Astrocyte (in vitro differentiated cells and primary cell): ENCODE measurements around the gene ZFP3. TPM values are rescaled to one million over a fixed set of nuclear protein-coding genes. Genes with fewer than 3 reads are reported as not detected.
"Not testable (repeated sequence)": the region's sequence is repeated elsewhere in the genome, so short reads cannot be mapped to it uniquely, and the experiment has no call there.

Source experiments
- DNase-seq: peaks from one replicate; pipeline ENCODE4 v3.0.0-alpha.2; 2010; ENCODE audit warnings: low read depth
- FAIRE-seq: peaks from 2 replicates; lab custom pipeline; 2011; peaks lifted over from hg19 to GRCh38; lab: Jason Lieb, UNC
- H2AFZ ChIP-seq: 2 replicates; pipeline ENCODE4 v1.6.0; 2012; ENCODE audit warnings: low read depth, low read length, inconsistent platforms
- H3K27ac ChIP-seq: 2 replicates; pipeline ENCODE4 v1.5.1; 2011; ENCODE audit warnings: low read depth, low read length, inconsistent platforms
- H3K27me3 ChIP-seq: 2 replicates; pipeline ENCODE4 v1.6.0; 2011; ENCODE audit warnings: low read length, inconsistent platforms; ENCODE audit not compliant: insufficient read depth
- H3K36me3 ChIP-seq: 2 replicates; pipeline ENCODE4 v1.5.1; 2011; ENCODE audit warnings: low read length, inconsistent platforms; ENCODE audit not compliant: insufficient read depth
- H3K4me1 ChIP-seq: 2 replicates; pipeline ENCODE4 v1.5.1; 2011; ENCODE audit warnings: low read length, inconsistent platforms; ENCODE audit not compliant: insufficient read depth
- H3K4me2 ChIP-seq: 2 replicates; pipeline ENCODE4 v1.6.0; 2012; ENCODE audit warnings: low read length, inconsistent platforms
- H3K4me3 ChIP-seq: 2 replicates; pipeline ENCODE4 v1.5.1; 2011; ENCODE audit warnings: low read depth, mild to moderate bottlenecking, low read length, inconsistent platforms; ENCODE audit not compliant: insufficient read depth
- H3K79me2 ChIP-seq: 2 replicates; pipeline ENCODE4 v1.6.0; 2012; ENCODE audit warnings: mild to moderate bottlenecking, low read length, inconsistent platforms; ENCODE audit not compliant: insufficient read depth
- H3K9ac ChIP-seq: 2 replicates; pipeline ENCODE4 v1.6.0; 2012; ENCODE audit warnings: mild to moderate bottlenecking, low read length, inconsistent platforms
- H3K9me3 ChIP-seq: 2 replicates; pipeline ENCODE4 v1.5.1; 2012; ENCODE audit warnings: low read depth, mild to moderate bottlenecking, low read length, inconsistent platforms; ENCODE audit not compliant: insufficient read depth
- H4K20me1 ChIP-seq: 2 replicates; pipeline ENCODE4 v1.6.0; 2012; ENCODE audit warnings: low read length, inconsistent platforms; ENCODE audit not compliant: insufficient read depth
- H3K27ac Mint-ChIP-seq: one replicate; pipeline ENCODE4 v1.8.0; 2021; ENCODE audit warnings: mild to moderate bottlenecking, mixed read lengths; ENCODE audit not compliant: unreplicated experiment
- H3K27me3 Mint-ChIP-seq: one replicate; pipeline ENCODE4 v1.8.0; 2021; ENCODE audit warnings: low read depth, mixed read lengths; ENCODE audit not compliant: unreplicated experiment
- H3K36me3 Mint-ChIP-seq: one replicate; pipeline ENCODE4 v1.8.0; 2021; ENCODE audit warnings: low read depth, mixed read lengths; ENCODE audit not compliant: unreplicated experiment
- H3K4me1 Mint-ChIP-seq: one replicate; pipeline ENCODE4 v1.8.0; 2021; ENCODE audit warnings: low read depth, mixed read lengths; ENCODE audit not compliant: unreplicated experiment
- H3K4me3 Mint-ChIP-seq: one replicate; pipeline ENCODE4 v1.8.0; 2021; ENCODE audit warnings: mild to moderate bottlenecking, moderate library complexity, mixed read lengths; ENCODE audit not compliant: unreplicated experiment
- H3K9me3 Mint-ChIP-seq: one replicate; pipeline ENCODE4 v1.8.0; 2021; ENCODE audit warnings: mild to moderate bottlenecking, mixed read lengths; ENCODE audit not compliant: unreplicated experiment
- CTCF ChIP-seq: IDR thresholded peaks from 2 replicates; pipeline ENCODE4 v1.5.1; 2011; ENCODE audit warnings: low read depth, mild to moderate bottlenecking, inconsistent platforms, low read length, moderate library complexity; ENCODE audit not compliant: insufficient read depth
- EZH2 ChIP-seq: IDR thresholded peaks from 2 replicates; pipeline ENCODE4 v1.6.1; 2012; ENCODE audit warnings: mild to moderate bottlenecking, low read length, inconsistent platforms; ENCODE audit not compliant: insufficient read depth
- total RNA-seq: library from RNA; stranded (reverse); gene quantifications from 2 replicates; pipeline ENCODE4 v1.2.1, GENCODE V29; 2021

Gene ZFP3
- total RNA-seq, 1 donor from 2014 or later, result not detected

- Histone ChIP-seq H2AFZ (no peak overlapping the region), H3K27ac (no peak overlapping the region)
These were observed 50.8 kb downstream of the ZFP3 start for GRCh38 chr17:5128905-5129535.

DNA sequence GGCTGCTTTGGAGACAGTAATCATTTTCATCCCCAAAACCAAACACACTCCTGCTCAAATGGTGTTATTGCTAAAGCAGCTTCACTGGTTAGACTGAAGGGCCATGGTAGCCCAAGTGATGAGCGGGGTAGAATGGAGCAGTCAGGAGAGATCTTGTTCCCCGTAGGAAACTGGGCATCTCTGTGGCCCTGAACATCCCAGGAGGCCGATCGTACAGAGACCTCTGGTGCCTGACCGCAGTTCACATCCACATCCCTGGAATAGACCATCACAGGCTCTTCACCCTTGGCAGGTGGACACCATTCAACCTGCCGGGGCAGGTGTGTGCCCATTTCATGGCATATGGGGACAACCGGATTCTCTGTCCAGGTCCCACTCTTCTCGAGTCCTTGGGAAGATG lies 51.5 kb downstream of the ZFP3 start:
- H3K4me3 ChIP-seq, H3K27ac ChIP-seq, H3K36me3 ChIP-seq, H3K9me3 Mint-ChIP-seq, H3K4me3 Mint-ChIP-seq, H3K36me3 Mint-ChIP-seq, H3K9me3 ChIP-seq, H3K79me2 ChIP-seq, H3K27me3 ChIP-seq, H3K4me2 ChIP-seq, DNase-seq, H3K9ac ChIP-seq, H2AFZ ChIP-seq, H4K20me1 ChIP-seq, H3K4me1 Mint-ChIP-seq, H3K4me1 ChIP-seq, FAIRE-seq, H3K27ac Mint-ChIP-seq: not testable (repeated sequence)
- peaks cover 14% of the 10 kb centered on the region for H3K27me3 Mint-ChIP-seq

More at GRCh38 chr17:5128905-5129535, 50.8 kb downstream of the ZFP3 start:
- Histone ChIP-seq H3K9me3 (no peaks in the 10 kb centered on the region), H4K20me1 (no peaks in the 10 kb centered on the region), H3K4me2 (no peak overlapping the region), H3K79me2 (no peaks in the 10 kb centered on the region), H3K4me1 (no peaks in the 10 kb centered on the region), H3K9ac (no peak overlapping the region), H3K27me3 (peaks cover under 1% of the 10 kb centered on the region), H3K4me3 (no peak overlapping the region), H3K36me3 (no peaks in the 10 kb centered on the region)
- H3K36me3 Mint-ChIP-seq, result peaks cover 2% of the 10 kb centered on the region
- no peaks in the 10 kb centered on the region for H3K4me1 Mint-ChIP-seq
- no peak for FAIRE-seq
- peaks cover 19% of the 10 kb centered on the region for H3K27me3 Mint-ChIP-seq
- no peak overlapping the region for H3K4me3 Mint-ChIP-seq
- no peak overlapping the region for H3K27ac Mint-ChIP-seq
- peaks cover 7% of the 10 kb centered on the region for H3K9me3 Mint-ChIP-seq
- no peak for DNase-seq
- TF ChIP-seq CTCF, result no peak
- no peak for TF ChIP-seq EZH2

- H3K36me3 Mint-ChIP-seq, DNase-seq, H3K9me3 ChIP-seq, H3K27ac Mint-ChIP-seq, H3K4me1 Mint-ChIP-seq, FAIRE-seq, H3K4me3 Mint-ChIP-seq, H3K4me3 ChIP-seq, H3K4me2 ChIP-seq, H3K27ac ChIP-seq, H3K36me3 ChIP-seq, H3K4me1 ChIP-seq, H3K9me3 Mint-ChIP-seq, H4K20me1 ChIP-seq, H2AFZ ChIP-seq, H3K27me3 ChIP-seq, H3K79me2 ChIP-seq, H3K9ac ChIP-seq: not testable (repeated sequence)
- H3K27me3 Mint-ChIP-seq, result peaks cover 14% of the 10 kb centered on the region
These were observed 52.0 kb downstream of the ZFP3 start for GRCh38 chr17:5130261-5130660.

GRCh38 chr17:5130687-5131086 lies 52.4 kb downstream of the ZFP3 start:
- H3K27me3 Mint-ChIP-seq, result peaks cover 14% of the 10 kb centered on the region
- H3K27ac ChIP-seq, DNase-seq, H3K27me3 ChIP-seq, H3K36me3 ChIP-seq, FAIRE-seq, H3K9ac ChIP-seq, H3K9me3 Mint-ChIP-seq, H3K4me2 ChIP-seq, H3K4me3 ChIP-seq, H2AFZ ChIP-seq, H3K9me3 ChIP-seq, H3K79me2 ChIP-seq, H3K4me1 Mint-ChIP-seq, H3K36me3 Mint-ChIP-seq, H3K27ac Mint-ChIP-seq, H4K20me1 ChIP-seq, H3K4me1 ChIP-seq, H3K4me3 Mint-ChIP-seq: not testable (repeated sequence)
